A549 (cell line): ENCODE measurements around the gene NIP7.

Experiments used
- CEBPB ChIP-seq, 2 experiments: fragments of >200 bp in 1 of 2; sonication (Bioruptor Twin) in 1 of 2; formaldehyde crosslinking in 1 of 2; IDR thresholded peaks; 2 replicates each; pipeline ENCODE4 v1.6.1; 2012 to 2016
- EP300 ChIP-seq, 2 experiments: fragments of >200 bp; sonication (Bioruptor Twin); formaldehyde crosslinking; IDR thresholded peaks; 2 replicates in 1 of 2; 3 replicates in 1 of 2; pipeline ENCODE4 v1.6.1; 2016 to 2017
- HDAC2 ChIP-seq: fragments of 200-600 bp; sonication (generic); IDR thresholded peaks from 2 replicates; pipeline ENCODE4 v1.6.1; 2016
- PBX3 ChIP-seq: IDR thresholded peaks from 2 replicates; pipeline ENCODE4 v1.6.1; 2012
- PHF8 ChIP-seq: fragments of 200-600 bp; sonication (generic); IDR thresholded peaks from 2 replicates; pipeline ENCODE4 v1.6.1; 2016; ENCODE audit warnings: low read depth, mild to moderate bottlenecking, antibody characterized with exemption, moderate library complexity, borderline replicate concordance
- POLR2AphosphoS2 ChIP-seq: conservative IDR thresholded peaks from 2 replicates; pipeline ENCODE4 v1.6.1; 2012; ENCODE audit warnings: low read length, improper control_type of control experiment, inconsistent platforms
- RAD21 ChIP-seq, 2 experiments: fragments of >200 bp in 1 of 2; sonication (Bioruptor Twin) in 1 of 2; formaldehyde crosslinking in 1 of 2; IDR thresholded peaks in 1 of 2; conservative IDR thresholded peaks in 1 of 2; 2 replicates in 1 of 2; 3 replicates in 1 of 2; pipeline ENCODE4 v1.6.1; 2012 to 2018; ENCODE audit warnings: inconsistent platforms in 1 of 2
- SMC3 ChIP-seq: fragments of >200 bp; sonication (Bioruptor Twin); formaldehyde crosslinking; IDR thresholded peaks from 3 replicates; pipeline ENCODE4 v1.6.1; 2018; ENCODE audit warnings: inconsistent platforms
- TF ChIP-seq, protein P1 (sequence below): fragments of >200 bp; sonication (Bioruptor Twin); formaldehyde crosslinking; IDR thresholded peaks from 3 replicates; pipeline ENCODE4 v1.5.1; 2016
- TF ChIP-seq, protein P2 (sequence below): IDR thresholded peaks from 2 replicates; pipeline ENCODE4 v1.6.1; 2012

DNA sequence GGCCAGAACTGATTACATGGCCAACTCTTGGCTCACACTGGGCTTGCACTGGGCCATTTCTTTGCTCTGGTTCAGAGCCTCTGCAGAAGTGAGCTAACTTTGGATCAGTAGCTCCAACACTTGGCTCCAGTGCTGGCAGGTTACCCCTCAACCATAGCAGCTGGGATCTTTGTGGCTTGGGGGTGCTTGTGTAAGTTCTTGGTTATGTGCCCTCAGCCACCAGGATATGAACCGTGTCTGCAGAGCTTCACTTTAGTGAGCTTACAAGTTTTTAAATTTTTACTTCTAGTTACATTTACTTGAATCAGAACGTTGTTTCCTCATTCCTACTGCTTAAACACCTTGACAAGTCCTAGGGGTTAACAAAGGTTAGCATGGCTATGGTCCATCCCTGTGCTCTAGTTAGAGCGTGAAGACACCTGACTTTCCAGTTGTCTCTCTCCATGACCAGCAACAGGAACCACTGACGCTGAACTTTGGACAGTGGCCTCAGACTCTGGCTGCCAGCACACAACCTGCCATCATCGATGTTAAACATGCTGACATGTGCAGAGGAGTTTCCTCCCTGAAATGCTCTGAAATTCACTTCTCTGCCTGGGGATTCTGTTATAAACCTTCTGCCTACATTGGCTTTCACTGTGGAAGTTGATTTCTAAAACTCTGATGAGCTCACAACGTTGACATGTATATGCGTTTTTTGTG is 13.2 kb upstream of the NIP7 start:
- TF ChIP-seq SMC3 (no peak), EP300 (IDR thresholded peaks at IDR 0.05) (no peak), POLR2AphosphoS2 (no peak), HDAC2 (no peak), RAD21 (conservative IDR thresholded peaks at IDR 0.05 in 1 of 2, IDR thresholded peaks at IDR 0.05 in 1 of 2) (no peak), CEBPB (IDR thresholded peaks at IDR 0.05) (no peak), PHF8 (no peak), PBX3 (no peak)
- TF ChIP-seq, protein P1, sequence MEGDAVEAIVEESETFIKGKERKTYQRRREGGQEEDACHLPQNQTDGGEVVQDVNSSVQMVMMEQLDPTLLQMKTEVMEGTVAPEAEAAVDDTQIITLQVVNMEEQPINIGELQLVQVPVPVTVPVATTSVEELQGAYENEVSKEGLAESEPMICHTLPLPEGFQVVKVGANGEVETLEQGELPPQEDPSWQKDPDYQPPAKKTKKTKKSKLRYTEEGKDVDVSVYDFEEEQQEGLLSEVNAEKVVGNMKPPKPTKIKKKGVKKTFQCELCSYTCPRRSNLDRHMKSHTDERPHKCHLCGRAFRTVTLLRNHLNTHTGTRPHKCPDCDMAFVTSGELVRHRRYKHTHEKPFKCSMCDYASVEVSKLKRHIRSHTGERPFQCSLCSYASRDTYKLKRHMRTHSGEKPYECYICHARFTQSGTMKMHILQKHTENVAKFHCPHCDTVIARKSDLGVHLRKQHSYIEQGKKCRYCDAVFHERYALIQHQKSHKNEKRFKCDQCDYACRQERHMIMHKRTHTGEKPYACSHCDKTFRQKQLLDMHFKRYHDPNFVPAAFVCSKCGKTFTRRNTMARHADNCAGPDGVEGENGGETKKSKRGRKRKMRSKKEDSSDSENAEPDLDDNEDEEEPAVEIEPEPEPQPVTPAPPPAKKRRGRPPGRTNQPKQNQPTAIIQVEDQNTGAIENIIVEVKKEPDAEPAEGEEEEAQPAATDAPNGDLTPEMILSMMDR, result no peak
- TF ChIP-seq, protein P2, sequence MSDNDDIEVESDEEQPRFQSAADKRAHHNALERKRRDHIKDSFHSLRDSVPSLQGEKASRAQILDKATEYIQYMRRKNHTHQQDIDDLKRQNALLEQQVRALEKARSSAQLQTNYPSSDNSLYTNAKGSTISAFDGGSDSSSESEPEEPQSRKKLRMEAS, result no peak
